ENCODE measurements around the gene CFL1. TPM values are rescaled to one million over a fixed set of nuclear protein-coding genes. Genes with fewer than 3 reads are reported as not detected.

CFL1 gene
- total RNA-seq, 1 experiment from 2014 or later, result 1,911 TPM

- ATAC-seq (0 out of 2 replicates have a peak, but pooled peaks have one; percentile 7), DNase-seq (ENCODE audit: low read depth, low spot score) (no peak)
- BruUV-seq (replicated peaks), result no TSS peak
- H3K27me3 ChIP-seq (ENCODE audit: control insufficient read depth, insufficient read depth, low read length), result no peaks in the 10 kb centered on the region
- H3K9me3 ChIP-seq (ENCODE audit: control insufficient read depth, insufficient read depth, low read depth, low read length), result no peaks in the 10 kb centered on the region
- H3K4me3 ChIP-seq (ENCODE audit: low read depth in 2 of 2, low read length in 2 of 2), result no peak overlapping the region
- in situ Hi-C loops (cut with HindIII; ENCODE audit: low pct_unique_long_range_greater_than_20kb, low sequenced_read_pairs) (loop anchor here (5.0 kb wide), 1 partner anchor 50 kb away; no protein-coding TSS in a partner anchor), intact Hi-C loops (cut with micrococcal nuclease; ENCODE audit: unreplicated experiment) (no loop called here)
- TF ChIP-seq, protein P1, sequence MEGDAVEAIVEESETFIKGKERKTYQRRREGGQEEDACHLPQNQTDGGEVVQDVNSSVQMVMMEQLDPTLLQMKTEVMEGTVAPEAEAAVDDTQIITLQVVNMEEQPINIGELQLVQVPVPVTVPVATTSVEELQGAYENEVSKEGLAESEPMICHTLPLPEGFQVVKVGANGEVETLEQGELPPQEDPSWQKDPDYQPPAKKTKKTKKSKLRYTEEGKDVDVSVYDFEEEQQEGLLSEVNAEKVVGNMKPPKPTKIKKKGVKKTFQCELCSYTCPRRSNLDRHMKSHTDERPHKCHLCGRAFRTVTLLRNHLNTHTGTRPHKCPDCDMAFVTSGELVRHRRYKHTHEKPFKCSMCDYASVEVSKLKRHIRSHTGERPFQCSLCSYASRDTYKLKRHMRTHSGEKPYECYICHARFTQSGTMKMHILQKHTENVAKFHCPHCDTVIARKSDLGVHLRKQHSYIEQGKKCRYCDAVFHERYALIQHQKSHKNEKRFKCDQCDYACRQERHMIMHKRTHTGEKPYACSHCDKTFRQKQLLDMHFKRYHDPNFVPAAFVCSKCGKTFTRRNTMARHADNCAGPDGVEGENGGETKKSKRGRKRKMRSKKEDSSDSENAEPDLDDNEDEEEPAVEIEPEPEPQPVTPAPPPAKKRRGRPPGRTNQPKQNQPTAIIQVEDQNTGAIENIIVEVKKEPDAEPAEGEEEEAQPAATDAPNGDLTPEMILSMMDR (IDR thresholded peaks at IDR 0.05), result no peak
- TF ChIP-seq TCF7L2 (IDR thresholded peaks at IDR 0.05; ENCODE audit: low read depth, low read length) (no peak), POLR2AphosphoS5 (IDR thresholded peaks at IDR 0.05; ENCODE audit: low read depth, low read length) (no peak), SIN3A (IDR thresholded peaks at IDR 0.05; ENCODE audit: borderline replicate concordance, insufficient read depth, low read depth, low read length) (no peak)
- TF ChIP-seq, protein P2, sequence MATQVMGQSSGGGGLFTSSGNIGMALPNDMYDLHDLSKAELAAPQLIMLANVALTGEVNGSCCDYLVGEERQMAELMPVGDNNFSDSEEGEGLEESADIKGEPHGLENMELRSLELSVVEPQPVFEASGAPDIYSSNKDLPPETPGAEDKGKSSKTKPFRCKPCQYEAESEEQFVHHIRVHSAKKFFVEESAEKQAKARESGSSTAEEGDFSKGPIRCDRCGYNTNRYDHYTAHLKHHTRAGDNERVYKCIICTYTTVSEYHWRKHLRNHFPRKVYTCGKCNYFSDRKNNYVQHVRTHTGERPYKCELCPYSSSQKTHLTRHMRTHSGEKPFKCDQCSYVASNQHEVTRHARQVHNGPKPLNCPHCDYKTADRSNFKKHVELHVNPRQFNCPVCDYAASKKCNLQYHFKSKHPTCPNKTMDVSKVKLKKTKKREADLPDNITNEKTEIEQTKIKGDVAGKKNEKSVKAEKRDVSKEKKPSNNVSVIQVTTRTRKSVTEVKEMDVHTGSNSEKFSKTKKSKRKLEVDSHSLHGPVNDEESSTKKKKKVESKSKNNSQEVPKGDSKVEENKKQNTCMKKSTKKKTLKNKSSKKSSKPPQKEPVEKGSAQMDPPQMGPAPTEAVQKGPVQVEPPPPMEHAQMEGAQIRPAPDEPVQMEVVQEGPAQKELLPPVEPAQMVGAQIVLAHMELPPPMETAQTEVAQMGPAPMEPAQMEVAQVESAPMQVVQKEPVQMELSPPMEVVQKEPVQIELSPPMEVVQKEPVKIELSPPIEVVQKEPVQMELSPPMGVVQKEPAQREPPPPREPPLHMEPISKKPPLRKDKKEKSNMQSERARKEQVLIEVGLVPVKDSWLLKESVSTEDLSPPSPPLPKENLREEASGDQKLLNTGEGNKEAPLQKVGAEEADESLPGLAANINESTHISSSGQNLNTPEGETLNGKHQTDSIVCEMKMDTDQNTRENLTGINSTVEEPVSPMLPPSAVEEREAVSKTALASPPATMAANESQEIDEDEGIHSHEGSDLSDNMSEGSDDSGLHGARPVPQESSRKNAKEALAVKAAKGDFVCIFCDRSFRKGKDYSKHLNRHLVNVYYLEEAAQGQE (IDR thresholded peaks at IDR 0.05; ENCODE audit: insufficient read depth in 1 of 2, low read depth in 2 of 2, low read length in 1 of 2), result no peak
- H3K36me3 ChIP-seq (ENCODE audit: control insufficient read depth, insufficient read depth, low read length), result no peaks in the 10 kb centered on the region
- CTCF ChIA-PET, result interaction anchor here (2.3 kb wide), 1 partner anchor 67 kb away, joined by 15 read pairs; no protein-coding TSS in a partner anchor
- no peak overlapping the region for H3K27ac ChIP-seq (ENCODE audit: low read length)
- POLR2A ChIA-PET, result interaction anchor here (0.7 kb wide), 1 partner anchor 22 kb away, joined by 15 read pairs; no protein-coding TSS in a partner anchor
- 0 out of 2 replicates have a peak, but pooled peaks cover 3% of the 10 kb centered on the region for H3K4me1 ChIP-seq (ENCODE audit: control insufficient read depth, insufficient read depth, low read length)
Observed at GRCh38 chr11:65811764-65812475, 46.1 kb downstream of the CFL1 start.

DNA sequence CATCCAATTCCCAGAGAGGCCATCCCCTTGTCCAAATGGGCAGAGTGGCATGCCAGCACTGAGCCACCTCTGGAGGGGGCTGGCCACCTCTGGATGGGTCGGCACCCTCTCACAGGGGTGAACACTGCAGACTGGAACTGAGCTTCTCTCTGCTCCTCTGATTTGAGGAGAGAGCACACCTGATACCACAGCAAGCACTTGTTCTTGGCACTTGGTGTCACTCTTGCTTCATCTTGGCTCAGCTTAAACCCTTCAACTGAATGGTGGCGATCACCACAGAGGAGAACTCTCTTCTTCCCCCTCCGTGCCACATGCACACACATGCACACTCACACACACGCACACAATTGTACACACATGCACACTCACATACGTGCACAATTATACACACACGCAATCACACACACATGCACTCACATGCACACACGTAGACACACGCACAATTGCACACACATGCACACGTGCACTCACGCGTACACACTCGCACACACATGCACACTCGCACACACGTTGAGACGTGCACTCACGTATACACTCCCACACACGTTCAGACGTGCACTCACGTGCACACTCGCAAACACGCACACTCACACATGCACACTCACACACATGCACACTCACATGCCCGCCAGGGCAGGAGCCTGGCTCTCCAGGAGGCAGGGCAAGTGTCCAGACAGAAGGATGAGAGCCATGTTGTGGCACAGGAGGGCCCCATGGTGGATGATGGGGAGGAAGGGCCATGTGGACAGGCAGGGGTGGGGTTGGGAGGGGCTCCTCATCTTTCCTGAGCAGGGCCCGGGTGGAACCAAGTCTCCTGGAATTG is 47.7 kb downstream of the CFL1 start:
- no peak for TF ChIP-seq SIN3A (IDR thresholded peaks at IDR 0.05; ENCODE audit: borderline replicate concordance, insufficient read depth, low read depth, low read length)
- no peak for TF ChIP-seq TCF7L2 (IDR thresholded peaks at IDR 0.05; ENCODE audit: low read depth, low read length)
- TF ChIP-seq, protein P2 (IDR thresholded peaks at IDR 0.05; ENCODE audit: insufficient read depth in 1 of 2, low read depth in 2 of 2, low read length in 1 of 2), result no peak
- TF ChIP-seq POLR2AphosphoS5 (IDR thresholded peaks at IDR 0.05; ENCODE audit: low read depth, low read length), result no peak
- TF ChIP-seq, protein P1 (IDR thresholded peaks at IDR 0.05), result no peak
- Histone ChIP-seq H3K36me3 (ENCODE audit: control insufficient read depth, insufficient read depth, low read length) (no peaks in the 10 kb centered on the region), H3K27me3 (ENCODE audit: control insufficient read depth, insufficient read depth, low read length) (no peaks in the 10 kb centered on the region), H3K27ac (ENCODE audit: low read length) (no peak overlapping the region), H3K9me3 (ENCODE audit: control insufficient read depth, insufficient read depth, low read depth, low read length) (no peaks in the 10 kb centered on the region), H3K4me1 (ENCODE audit: control insufficient read depth, insufficient read depth, low read length) (no peaks in the 10 kb centered on the region), H3K4me3 (ENCODE audit: low read depth in 2 of 2, low read length in 2 of 2) (no peak overlapping the region)
- BruUV-seq (replicated peaks), result no TSS peak
- POLR2A ChIA-PET, result no interaction called here
- DNase-seq (ENCODE audit: low read depth, low spot score) (no peak), ATAC-seq (peak; percentile 55)
- CTCF ChIA-PET, result interaction anchor here (0.5 to 0.7 kb wide), 2 partner anchors 78 to 450 kb away, joined by 3 to 6 read pairs; partner anchors contain the start of gene FIBP
- intact Hi-C loops (cut with micrococcal nuclease; ENCODE audit: unreplicated experiment) (no loop called here), in situ Hi-C loops (cut with HindIII; ENCODE audit: low pct_unique_long_range_greater_than_20kb, low sequenced_read_pairs) (loop anchor here (5.0 kb wide), 1 partner anchor 48 kb away; no protein-coding TSS in a partner anchor)

All from Panc1 (cell line).